NCI-H1105 treated with DMSO at 0.1 percent for 48 hours (cell line): ENCODE data around the gene STXBP6.

Source experiments
- DNase-seq: peaks from one replicate; lab custom pipeline; 2025; lab: John Stamatoyannopoulos, UW

STXBP6 gene

GRCh38 chr14:25052385-25052784 lies 2.4 kb upstream of the STXBP6 start:
- no peak for DNase-seq

- DNase-seq, result no peak
These were observed 563 bp upstream of the STXBP6 start for GRCh38 chr14:25050269-25051150.

- no peak for DNase-seq
These were observed 817 bp downstream of the STXBP6 start for GRCh38 chr14:25049093-25049567.

GRCh38 chr14:25048170-25049016 lies 1.6 kb downstream of the STXBP6 start:
- no peak for DNase-seq

GRCh38 chr14:25046301-25046943 lies 3.5 kb downstream of the STXBP6 start:
- DNase-seq, result no peak

- DNase-seq, result no peak
These were observed 5.7 kb downstream of the STXBP6 start for GRCh38 chr14:25044106-25044698.

- peak; percentile 26 for DNase-seq
These were observed 7.3 kb downstream of the STXBP6 start for GRCh38 chr14:25042362-25043299.

- DNase-seq, result peak; percentile 99
These were observed 8.0 kb downstream of the STXBP6 start for GRCh38 chr14:25041898-25042297.

- DNase-seq, result no peak
These were observed 8.5 kb downstream of the STXBP6 start for GRCh38 chr14:25041484-25041883.

- DNase-seq, result no peak
These were observed 10.0 kb downstream of the STXBP6 start for GRCh38 chr14:25039933-25040332.

GRCh38 chr14:25038044-25038668 lies 11.8 kb downstream of the STXBP6 start:
- DNase-seq, result no peak

- no peak for DNase-seq
These were observed 12.9 kb downstream of the STXBP6 start for GRCh38 chr14:25037032-25037431.

- DNase-seq, result no peak
These were observed 14.9 kb downstream of the STXBP6 start for GRCh38 chr14:25034803-25035681.

GRCh38 chr14:25033358-25033757 lies 16.6 kb downstream of the STXBP6 start:
- no peak for DNase-seq

- no peak for DNase-seq
These were observed 17.7 kb downstream of the STXBP6 start for GRCh38 chr14:25032092-25032784.

- no peak for DNase-seq
These were observed 23.3 kb downstream of the STXBP6 start for GRCh38 chr14:25026476-25027137.

- no peak for DNase-seq
These were observed 30.1 kb downstream of the STXBP6 start for GRCh38 chr14:25019892-25020291.

- no peak for DNase-seq
These were observed 32.4 kb downstream of the STXBP6 start for GRCh38 chr14:25017562-25017961.
